Stimulated activated CD8-positive, alpha-beta memory T cell treated with anti-CD3 and anti-CD28 coated beads, Interleukin-12 subunit alpha, Interleukin-12 subunit beta, amount 100 ng/mL, for 24 hours (primary cell): ENCODE results near the gene SMAD5.

Experiments
- DNase-seq: peaks from one replicate; pipeline ENCODE4 v3.0.0-alpha.2; 2020; ENCODE audit errors: extremely low read depth

Gene SMAD5

DNA sequence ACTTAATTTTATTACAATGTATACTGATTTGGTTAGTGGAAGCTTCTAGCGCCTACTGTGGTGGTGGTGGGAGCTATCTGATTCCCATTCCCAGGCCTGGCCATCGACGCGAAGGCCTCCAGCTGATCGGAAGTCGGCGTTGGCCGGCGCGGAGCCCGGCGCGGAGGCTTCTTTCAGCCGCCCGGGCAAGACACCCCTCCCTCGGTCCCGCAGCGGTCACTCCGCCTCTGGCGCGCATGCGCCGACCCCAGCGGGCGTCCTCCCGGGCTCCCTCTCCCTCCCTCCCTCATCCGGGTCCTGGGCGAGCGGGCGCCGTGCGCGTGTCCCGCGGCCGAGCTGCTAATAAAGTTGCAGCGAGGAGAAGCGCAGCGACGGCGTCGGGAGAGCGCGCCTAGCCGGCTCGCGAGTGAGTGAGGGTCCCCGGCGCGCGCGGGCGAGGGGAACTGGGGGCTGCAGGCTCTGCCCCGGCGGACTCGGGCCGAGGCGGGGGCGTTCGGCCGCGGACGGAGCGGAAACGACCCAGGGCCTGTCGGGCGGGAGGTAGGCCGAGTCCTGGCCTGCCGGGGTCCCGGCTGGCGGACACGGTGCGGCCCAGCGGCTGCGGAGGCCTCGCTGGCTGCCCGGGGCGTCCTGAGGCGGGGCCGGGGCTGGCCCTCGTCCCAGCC is at the start of gene SMAD5:
TSS of gene SMAD5 (plus strand) at position 289 of the 665 bp plus-strand sequence. CDS start 20,916 bp downstream, outside the sequence.
- peak; percentile 59 for DNase-seq

- DNase-seq: no peak
These were observed 47.9 kb upstream of the SMAD5 start for GRCh38 chr5:136084698-136085097.

GRCh38 chr5:136086783-136087566 is 45.7 kb upstream of the SMAD5 start:
- no peak for DNase-seq

- DNase-seq: no peak
These were observed 44.4 kb upstream of the SMAD5 start for GRCh38 chr5:136087961-136088871.

GRCh38 chr5:136089791-136090190 is 42.9 kb upstream of the SMAD5 start:
- no peak for DNase-seq

DNA sequence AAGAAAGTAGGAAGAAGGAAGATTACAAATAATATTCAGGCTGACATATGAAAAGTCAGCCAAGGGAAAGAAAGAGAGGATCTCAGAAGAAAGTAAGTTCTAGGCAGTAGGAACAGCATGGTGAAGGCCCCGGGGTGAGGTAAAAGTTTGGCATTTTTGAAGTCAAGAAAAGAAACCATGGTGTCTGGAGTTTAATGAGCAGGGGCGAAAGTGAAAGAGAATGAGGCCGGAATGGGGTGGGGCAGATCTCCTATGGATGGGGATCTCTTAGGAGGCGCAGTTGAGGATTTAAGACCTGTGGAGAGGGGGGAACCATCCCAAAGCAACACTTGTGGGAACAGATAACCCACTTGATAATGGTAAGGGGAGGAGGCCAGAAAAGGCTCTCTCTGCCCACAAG is 42.3 kb upstream of the SMAD5 start:
- DNase-seq: no peak

DNA sequence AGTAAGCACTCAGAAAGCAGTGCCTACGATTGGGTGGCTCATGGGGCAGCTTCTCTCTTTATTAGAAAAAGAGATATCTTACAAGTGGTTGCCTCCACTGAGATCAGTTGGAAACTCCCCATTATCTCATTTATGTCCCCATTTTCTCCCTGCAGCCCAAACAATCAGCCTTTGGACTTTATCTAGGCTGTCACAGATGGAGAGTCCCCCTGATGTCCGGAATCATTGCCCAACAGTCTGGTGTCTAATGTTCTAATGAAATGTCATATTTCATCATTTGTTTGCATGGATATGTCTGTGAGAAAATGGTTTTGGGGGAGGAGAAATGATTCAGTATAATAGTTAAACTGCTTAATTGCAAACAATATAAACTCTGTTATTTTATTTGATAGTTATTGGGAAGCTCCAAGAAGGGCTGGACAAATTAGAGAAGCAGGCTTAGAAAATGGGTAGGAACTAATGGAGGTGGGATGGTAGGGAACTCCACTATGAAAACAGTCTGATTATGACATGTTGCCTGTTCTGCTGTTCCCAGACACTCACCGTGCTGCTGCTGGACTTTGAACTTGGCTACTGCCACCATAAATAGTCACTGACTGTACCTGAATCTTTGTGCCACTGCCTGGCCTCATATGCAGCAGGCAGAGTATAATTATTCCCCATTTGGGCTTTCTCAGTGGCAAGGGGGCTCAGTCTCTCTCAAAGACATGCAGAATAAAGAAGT is 38.3 kb upstream of the SMAD5 start:
- no peak for DNase-seq

DNA sequence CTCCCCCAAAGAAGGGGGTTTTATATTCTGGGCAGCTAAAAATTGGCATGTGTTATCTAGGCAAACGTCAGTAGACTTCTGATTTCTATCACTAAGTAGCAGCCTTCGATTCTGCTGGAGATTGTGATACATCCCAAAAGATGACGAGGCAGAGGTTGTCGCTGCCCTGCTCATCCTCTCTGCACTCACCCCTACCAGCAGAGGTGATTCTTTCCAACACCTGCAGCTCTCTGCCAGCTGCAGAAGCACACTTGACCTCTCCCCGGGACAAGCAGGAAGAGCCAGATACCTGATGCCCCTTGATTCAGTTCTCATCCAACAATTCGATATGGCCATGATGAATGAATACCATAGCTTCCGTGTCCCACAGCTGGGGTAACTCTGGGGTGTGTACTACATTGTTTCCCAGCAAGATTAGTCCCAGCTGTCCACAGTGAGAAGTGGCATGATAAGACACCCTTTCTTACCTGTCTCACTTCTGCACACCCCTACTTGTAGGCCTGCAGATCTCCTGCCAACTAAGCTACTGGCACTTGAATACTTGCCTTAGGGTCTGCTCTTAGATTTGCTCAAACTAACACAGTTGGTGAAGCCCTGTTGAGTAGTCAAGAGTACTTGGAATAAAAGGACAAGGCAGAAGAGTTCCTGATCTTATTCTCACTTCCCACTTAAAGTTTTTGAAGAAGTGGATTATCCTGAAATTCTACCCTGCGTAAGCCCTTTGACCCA is 37.6 kb upstream of the SMAD5 start:
- DNase-seq: no peak

DNA sequence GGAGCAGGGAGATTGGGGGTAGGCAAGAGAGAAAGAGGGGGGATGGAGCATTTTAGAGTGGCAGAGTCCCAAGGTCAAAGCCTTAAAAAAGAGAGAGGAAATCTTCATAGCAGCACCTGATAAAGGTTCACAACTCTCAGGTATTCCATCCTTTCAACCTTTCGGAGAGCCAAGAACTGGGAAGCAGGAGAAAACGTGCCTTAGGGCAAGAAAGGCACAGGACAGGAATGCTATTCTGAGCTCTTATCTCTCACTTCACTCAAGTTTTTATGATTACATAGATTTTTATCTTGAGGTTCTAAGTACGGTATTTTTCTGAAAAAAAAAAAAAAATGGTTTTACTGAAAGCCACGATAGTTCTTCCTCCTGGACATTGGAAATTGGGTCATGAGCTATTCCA is 34.5 kb upstream of the SMAD5 start:
- no peak for DNase-seq

GRCh38 chr5:136099870-136100269 is 32.8 kb upstream of the SMAD5 start:
- no peak for DNase-seq

DNA sequence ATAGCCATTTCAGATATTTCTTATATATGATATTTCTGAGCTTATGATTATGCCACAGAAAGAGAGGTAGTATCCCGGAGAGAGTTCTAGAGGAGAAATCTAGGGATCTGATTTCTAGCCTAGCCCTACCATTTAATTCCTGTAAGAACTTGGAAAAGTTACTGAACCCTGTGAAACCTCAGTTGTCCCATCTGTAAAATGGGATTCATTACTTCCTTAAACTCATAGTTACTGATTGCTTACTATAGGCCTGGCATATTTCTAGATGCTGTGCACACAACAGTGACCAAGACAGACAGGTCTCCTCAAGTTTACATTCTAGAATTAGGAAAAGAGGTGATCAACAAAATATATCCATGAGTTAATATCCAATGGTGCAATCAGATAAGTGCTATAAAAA is 30.8 kb upstream of the SMAD5 start:
- DNase-seq: no peak

DNA sequence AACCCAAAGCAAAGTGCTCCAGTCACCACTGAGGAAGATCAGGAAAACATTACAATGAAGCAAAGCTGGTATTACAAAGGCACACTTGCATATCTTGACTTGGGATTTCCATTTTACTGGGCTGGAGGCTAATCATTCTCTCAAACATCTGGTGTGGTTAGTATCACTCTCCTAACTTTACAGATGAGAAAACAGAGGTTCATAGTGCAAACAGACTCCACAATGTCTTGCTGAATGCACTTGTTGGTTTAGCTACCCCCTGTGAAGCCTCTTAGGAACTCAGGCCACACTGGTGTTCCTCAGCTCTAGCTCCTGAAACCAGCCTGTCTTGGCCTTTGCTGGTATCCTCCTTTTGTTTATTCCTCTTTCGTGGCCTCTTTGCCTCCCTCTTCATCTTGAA is 29.5 kb upstream of the SMAD5 start:
- no peak for DNase-seq

DNA sequence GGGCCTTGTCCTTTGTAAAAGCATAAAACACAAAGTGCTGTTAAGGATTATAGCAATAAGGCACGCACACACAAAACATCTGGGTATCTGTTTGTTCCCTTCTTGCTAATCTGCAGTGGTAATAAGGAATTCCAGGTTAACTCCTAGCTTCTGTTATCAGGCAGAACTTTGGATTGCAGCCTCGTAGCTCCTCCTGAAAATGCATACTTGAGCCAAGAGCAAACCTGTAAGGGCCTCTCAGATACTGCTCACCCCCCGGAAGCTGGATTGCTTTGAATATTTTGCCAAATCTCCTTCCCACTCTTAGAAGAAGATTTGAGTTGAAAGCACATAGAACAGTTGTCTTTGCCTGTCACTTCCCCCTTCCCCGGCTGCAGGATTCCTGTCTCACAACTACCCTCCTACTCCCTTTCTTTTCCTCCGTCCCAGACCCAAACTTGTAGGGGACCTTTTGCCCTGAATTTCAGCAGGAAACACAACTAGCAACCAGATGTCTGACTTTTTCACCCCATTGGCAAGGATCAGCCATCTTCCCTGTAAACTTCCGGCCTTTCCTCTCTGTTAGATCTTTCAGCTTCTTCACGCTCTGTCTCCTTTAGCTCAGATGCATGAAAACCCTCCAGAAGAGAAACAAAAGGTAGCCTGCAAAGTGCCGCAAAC is 28.2 kb upstream of the SMAD5 start:
- DNase-seq: no peak

GRCh38 chr5:136106351-136107031 is 26.2 kb upstream of the SMAD5 start:
- no peak for DNase-seq

- DNase-seq: no peak
These were observed 24.4 kb upstream of the SMAD5 start for GRCh38 chr5:136108180-136108611.

DNA sequence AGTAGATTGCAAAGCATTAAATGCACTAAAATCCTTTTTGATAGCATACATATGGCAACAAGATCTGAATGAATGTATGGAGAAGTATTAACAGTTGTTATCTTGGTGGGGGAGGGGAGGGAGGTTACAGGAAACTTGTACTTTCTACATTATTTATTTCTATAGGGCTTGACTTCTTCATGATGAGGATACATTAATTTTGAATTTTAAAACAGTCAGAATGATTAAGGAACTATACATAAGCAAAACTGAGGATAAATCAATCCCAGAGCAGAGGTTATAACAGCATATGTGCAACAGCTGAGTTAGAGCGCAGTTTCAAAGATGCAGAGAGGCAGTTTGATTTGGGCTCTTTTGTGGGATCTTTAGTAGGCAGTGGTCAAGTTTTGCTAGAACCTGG is 23.9 kb upstream of the SMAD5 start:
- DNase-seq: no peak

DNA sequence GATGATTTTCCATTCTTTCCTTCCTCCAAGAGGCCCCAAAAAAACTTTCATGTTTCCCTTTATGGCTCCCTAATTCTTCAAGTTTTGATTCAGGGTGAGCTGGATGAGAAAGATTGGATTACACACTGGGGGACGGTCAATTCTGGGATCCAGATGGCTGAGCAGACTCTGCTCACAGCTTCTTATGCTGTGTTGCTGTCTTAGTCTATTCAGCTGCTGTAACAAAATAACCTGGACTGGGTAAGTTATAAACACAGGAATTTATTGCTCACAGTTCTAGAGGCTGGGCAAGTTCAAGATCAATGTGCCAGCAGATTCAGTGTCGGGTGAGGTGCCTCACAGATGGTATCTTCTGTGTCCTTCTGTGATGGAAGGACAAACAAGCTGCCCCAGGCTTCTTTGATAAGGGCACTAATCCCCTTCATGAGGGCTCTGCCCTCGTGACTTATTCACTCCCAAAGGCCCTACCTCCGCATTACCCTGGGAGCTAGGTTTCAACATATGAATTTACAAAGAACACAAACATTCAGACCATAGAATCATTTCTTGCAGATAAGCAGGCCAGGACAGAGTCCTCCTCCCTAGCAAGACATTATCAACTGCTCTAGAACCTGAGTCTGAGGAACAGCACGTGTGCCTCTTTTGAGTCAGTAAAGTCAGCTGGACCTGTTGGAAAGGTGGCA is 23.1 kb upstream of the SMAD5 start:
- DNase-seq: no peak

- DNase-seq: no peak
These were observed 19.0 kb upstream of the SMAD5 start for GRCh38 chr5:136113606-136114005.

GRCh38 chr5:136114414-136115125 is 18.1 kb upstream of the SMAD5 start:
- DNase-seq: no peak
